PC-9 (cell line): Measurements from ENCODE around the gene GRAP2.

Experiments used
- CTCF ChIP-seq: fragments of 200-600 bp; sonication (generic); conservative IDR thresholded peaks from 2 replicates; pipeline ENCODE4 v1.6.1; 2017; ENCODE audit warnings: mixed run types, antibody characterized with exemption, mild to moderate bottlenecking, moderate library complexity
- EZH2 ChIP-seq: fragments of 200-600 bp; sonication (generic); IDR thresholded peaks from 2 replicates; pipeline ENCODE4 v1.8.0; 2017; ENCODE audit warnings: antibody characterized with exemption, low read depth

- no peak for TF ChIP-seq CTCF
- no peak for TF ChIP-seq EZH2
Observed at GRCh38 chr22:39946126-39946502, 45.2 kb downstream of the GRAP2 start.
